ENCODE results near the gene LRMDA.
A peak's percentile ranks its signal among the peaks of the same experiment; 100 is the strongest.

DNA sequence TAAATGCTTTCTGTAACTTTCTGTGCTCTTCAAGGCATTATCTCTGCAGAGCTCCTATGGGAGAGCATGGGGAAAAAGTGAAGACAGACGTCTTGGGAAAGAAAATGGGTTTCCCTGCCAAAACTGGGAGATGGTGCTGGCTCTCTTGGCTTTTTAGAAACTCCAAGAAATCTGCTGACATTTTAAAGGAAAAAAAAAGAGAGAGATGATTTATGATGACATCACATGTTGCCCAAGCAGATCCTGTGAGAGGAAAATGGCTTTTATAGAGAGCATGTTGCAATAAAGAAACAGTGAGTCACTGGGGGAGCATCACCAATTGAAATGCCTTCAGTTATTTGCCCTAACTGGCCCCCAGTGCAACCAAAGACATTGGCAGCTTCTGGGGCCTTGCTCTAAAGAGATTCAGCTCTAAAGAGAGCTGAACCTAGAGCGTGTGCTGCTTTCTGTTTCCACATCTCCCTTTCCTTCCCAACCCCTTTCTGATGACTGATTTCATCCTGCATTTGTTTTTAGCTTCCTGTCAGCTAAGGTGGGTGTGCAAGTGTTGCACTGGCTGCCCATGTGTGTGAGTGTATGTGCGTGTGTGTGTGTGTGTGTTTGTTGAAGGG, 37.7 kb downstream of the LRMDA start:
- TF ChIP-seq ZFX (IDR thresholded peaks at IDR 0.05), result no peak
- TF ChIP-seq, protein P1, sequence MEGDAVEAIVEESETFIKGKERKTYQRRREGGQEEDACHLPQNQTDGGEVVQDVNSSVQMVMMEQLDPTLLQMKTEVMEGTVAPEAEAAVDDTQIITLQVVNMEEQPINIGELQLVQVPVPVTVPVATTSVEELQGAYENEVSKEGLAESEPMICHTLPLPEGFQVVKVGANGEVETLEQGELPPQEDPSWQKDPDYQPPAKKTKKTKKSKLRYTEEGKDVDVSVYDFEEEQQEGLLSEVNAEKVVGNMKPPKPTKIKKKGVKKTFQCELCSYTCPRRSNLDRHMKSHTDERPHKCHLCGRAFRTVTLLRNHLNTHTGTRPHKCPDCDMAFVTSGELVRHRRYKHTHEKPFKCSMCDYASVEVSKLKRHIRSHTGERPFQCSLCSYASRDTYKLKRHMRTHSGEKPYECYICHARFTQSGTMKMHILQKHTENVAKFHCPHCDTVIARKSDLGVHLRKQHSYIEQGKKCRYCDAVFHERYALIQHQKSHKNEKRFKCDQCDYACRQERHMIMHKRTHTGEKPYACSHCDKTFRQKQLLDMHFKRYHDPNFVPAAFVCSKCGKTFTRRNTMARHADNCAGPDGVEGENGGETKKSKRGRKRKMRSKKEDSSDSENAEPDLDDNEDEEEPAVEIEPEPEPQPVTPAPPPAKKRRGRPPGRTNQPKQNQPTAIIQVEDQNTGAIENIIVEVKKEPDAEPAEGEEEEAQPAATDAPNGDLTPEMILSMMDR (IDR thresholded peaks at IDR 0.05 in 2 of 3, conservative IDR thresholded peaks at IDR 0.05 in 1 of 3; ENCODE audit: borderline replicate concordance in 1 of 3, insufficient read depth in 1 of 3, low read depth in 2 of 3, low read length in 2 of 3), result no peak
- peak; percentile 91 for TF ChIP-seq CEBPB (IDR thresholded peaks at IDR 0.05; ENCODE audit: low read depth)

All from HCT116 (cell line).